Calu3 (cell line): ENCODE measurements around the gene FNDC3B. TPM values are rescaled to one million over a fixed set of nuclear protein-coding genes. Genes with fewer than 3 reads are reported as not detected.

Source experiments
- BruUV-seq: library from RNA; stranded (reverse); fragments of 400-500 nt; replicated peaks from 2 replicates; lab custom pipeline; 2021; lab: Mats Ljungman, UMichigan
- CTCF ChIA-PET: fragments of 300-600 bp; sonication (Branson Sonifier 250); formaldehyde crosslinking; loops from one replicate; lab custom pipeline; 2022; ENCODE audit warnings: antibody characterized with exemption; lab: Charles Lee
- DNase-seq: peaks from one replicate; pipeline ENCODE4 v3.0.0; 2022
- H3K27ac Mint-ChIP-seq: one replicate; pipeline ENCODE4 v1.8.0; 2022; ENCODE audit warnings: mixed read lengths; ENCODE audit not compliant: unreplicated experiment
- H3K27me3 Mint-ChIP-seq: one replicate; pipeline ENCODE4 v1.8.0; 2022; ENCODE audit warnings: mixed read lengths; ENCODE audit not compliant: unreplicated experiment
- H3K36me3 Mint-ChIP-seq: one replicate; pipeline ENCODE4 v1.8.0; 2022; ENCODE audit warnings: mild to moderate bottlenecking, moderate library complexity, mixed read lengths; ENCODE audit not compliant: insufficient read depth, unreplicated experiment
- H3K4me1 Mint-ChIP-seq: one replicate; pipeline ENCODE4 v1.8.0; 2022; ENCODE audit warnings: mild to moderate bottlenecking, low read depth, mixed read lengths; ENCODE audit not compliant: unreplicated experiment
- H3K4me3 Mint-ChIP-seq: one replicate; pipeline ENCODE4 v1.8.0; 2022; ENCODE audit warnings: mild to moderate bottlenecking, low read depth, moderate library complexity, mixed read lengths; ENCODE audit not compliant: unreplicated experiment
- H3K9me3 Mint-ChIP-seq: one replicate; pipeline ENCODE4 v1.8.0; 2022; ENCODE audit warnings: low read depth, mixed read lengths; ENCODE audit not compliant: unreplicated experiment
- CTCF ChIP-seq: fragments of 200-600 bp; IDR thresholded peaks from one replicate; pipeline ENCODE4 v1.8.0; 2022; ENCODE audit warnings: antibody characterized with exemption; ENCODE audit not compliant: unreplicated experiment
- intact Hi-C: fragments of 100-400 bp; cut with micrococcal nuclease; formaldehyde crosslinking; loops from one replicate; pipeline ENCODE4 v1.10.0; 2022; ENCODE audit not compliant: unreplicated experiment
- total RNA-seq: library from RNA; stranded (reverse); gene quantifications from 2 replicates; pipeline ENCODE4 v1.2.3, GENCODE V29; 2022

FNDC3B gene
- total RNA-seq, 1 experiment from 2014 or later = 453 TPM

- CTCF ChIA-PET = interaction anchor here (0.7 to 1.1 kb wide), 5 partner anchors 8 to 431 kb away, joined by 3 read pairs; no protein-coding TSS in a partner anchor
- peaks cover 60% of the 10 kb centered on the region for H3K4me1 Mint-ChIP-seq
- BruUV-seq = no TSS peak
- intact Hi-C loops = loop anchor here (5.0 kb wide), 1 partner anchor 213 kb away; no protein-coding TSS in a partner anchor
- no peaks in the 10 kb centered on the region for H3K9me3 Mint-ChIP-seq
- no peaks in the 10 kb centered on the region for H3K27me3 Mint-ChIP-seq
- peak overlapping the region; percentile 38 for H3K27ac Mint-ChIP-seq
- H3K36me3 Mint-ChIP-seq = peaks cover 95% of the 10 kb centered on the region
- no peak for DNase-seq
- peak overlapping the region; percentile 91 for H3K4me3 Mint-ChIP-seq
- no peak for TF ChIP-seq CTCF
Measured at GRCh38 chr3:172044833-172045585, 5.6 kb downstream of the FNDC3B start.

- Mint-ChIP-seq H3K4me1 (peaks cover 60% of the 10 kb centered on the region), H3K36me3 (peaks cover 95% of the 10 kb centered on the region), H3K9me3 (no peaks in the 10 kb centered on the region), H3K27ac (peak overlapping the region; percentile 45), H3K4me3 (peak overlapping the region; percentile 91), H3K27me3 (no peaks in the 10 kb centered on the region)
- BruUV-seq = no TSS peak
- no peak for DNase-seq
- CTCF ChIA-PET = interaction anchor here (1.1 kb wide), 1 partner anchor 295 kb away, joined by 3 read pairs; no protein-coding TSS in a partner anchor
- no peak for TF ChIP-seq CTCF
- intact Hi-C loops = loop anchor here (2.0 to 5.0 kb wide), 2 partner anchors 14 to 214 kb away; no protein-coding TSS in a partner anchor
Measured at GRCh38 chr3:172046268-172046915, 7.0 kb downstream of the FNDC3B start.

GRCh38 chr3:172047567-172048115 is 8.3 kb downstream of the FNDC3B start:
- peaks cover 68% of the 10 kb centered on the region for H3K4me1 Mint-ChIP-seq
- CTCF ChIA-PET = no interaction called here
- TF ChIP-seq CTCF = no peak
- H3K27me3 Mint-ChIP-seq = no peaks in the 10 kb centered on the region
- intact Hi-C loops = loop anchor here (2.0 to 5.0 kb wide), 2 partner anchors 13 to 215 kb away; no protein-coding TSS in a partner anchor
- BruUV-seq = no TSS peak
- H3K9me3 Mint-ChIP-seq = no peaks in the 10 kb centered on the region
- DNase-seq = no peak
- H3K4me3 Mint-ChIP-seq = no peak overlapping the region
- H3K27ac Mint-ChIP-seq = no peak overlapping the region
- peaks cover 95% of the 10 kb centered on the region for H3K36me3 Mint-ChIP-seq

GRCh38 chr3:172048599-172048998 is 9.2 kb downstream of the FNDC3B start:
- Mint-ChIP-seq H3K27me3 (no peaks in the 10 kb centered on the region), H3K4me3 (no peak overlapping the region), H3K4me1 (peaks cover 68% of the 10 kb centered on the region), H3K27ac (no peak overlapping the region), H3K36me3 (peaks cover 95% of the 10 kb centered on the region), H3K9me3 (no peaks in the 10 kb centered on the region)
- BruUV-seq = no TSS peak
- intact Hi-C loops = loop anchor here (5.0 kb wide), 1 partner anchor 216 kb away; no protein-coding TSS in a partner anchor
- CTCF ChIA-PET = no interaction called here
- DNase-seq = no peak
- TF ChIP-seq CTCF = no peak
